IgD-negative memory B cell (primary cell): ENCODE results near the gene WDFY1. TPM values are rescaled to one million over a fixed set of nuclear protein-coding genes. Genes with fewer than 3 reads are reported as not detected.
"Not testable (repeated sequence)": the region's sequence is repeated elsewhere in the genome, so short reads cannot be mapped to it uniquely, and the experiment has no call there.

Source experiments
- H3K27ac Mint-ChIP-seq, 3 donors: one replicate each; pipeline ENCODE4 v1.8.0; 2020 to 2022; ENCODE audit warnings: mild to moderate bottlenecking in 3 of 3, mixed read lengths in 3 of 3, moderate library complexity in 1 of 3
- H3K27me3 Mint-ChIP-seq: one replicate; pipeline ENCODE4 v1.8.0; 2021; ENCODE audit warnings: mixed read lengths
- H3K36me3 Mint-ChIP-seq: one replicate; pipeline ENCODE4 v1.8.0; 2020; ENCODE audit warnings: mild to moderate bottlenecking, mixed read lengths
- H3K4me1 Mint-ChIP-seq, 3 donors: one replicate each; pipeline ENCODE4 v1.8.0; 2020 to 2022; ENCODE audit warnings: mixed read lengths in 3 of 3, mild to moderate bottlenecking in 1 of 3
- H3K4me3 Mint-ChIP-seq, 4 donors: one replicate each; pipeline ENCODE4 v1.8.0; 2020 to 2022; ENCODE audit warnings: mild to moderate bottlenecking in 4 of 4, mixed read lengths in 4 of 4, moderate library complexity in 3 of 4
- H3K9me3 Mint-ChIP-seq, 3 donors: one replicate each; pipeline ENCODE4 v1.8.0; 2020 to 2021; ENCODE audit warnings: mixed read lengths in 3 of 3, mild to moderate bottlenecking in 1 of 3
- polyA plus RNA-seq: library from polyadenylated mRNA; unstranded; fragments of 300-500 nt; fragmentation: Illumina TruSeq; gene quantifications from one replicate; pipeline ENCODE4 v1.2.3, GENCODE V29; 2021

Gene WDFY1
- polyA plus RNA-seq, 1 donor from 2014 or later = 36.1 TPM

- Mint-ChIP-seq H3K36me3 (no peaks in the 10 kb centered on the region), H3K4me1 (peaks cover 50 to 56% (median 52%) of the 10 kb centered on the region in 3 donors), H3K4me3 (peak overlapping the region in 2 of 4 donors; percentile 9 to 34), H3K27me3 (no peaks in the 10 kb centered on the region), H3K27ac (peak overlapping the region in 1 of 3 donors; percentile 24), H3K9me3 (no peaks in the 10 kb centered on the region)
Observed at GRCh38 chr2:223947711-223948205, 2.6 kb upstream of the WDFY1 start.

GRCh38 chr2:223945755-223946154 is 620 bp upstream of the WDFY1 start:
- no peaks in the 10 kb centered on the region for H3K27me3 Mint-ChIP-seq
- peaks cover 0 to 2% (median 0%) of the 10 kb centered on the region in 3 donors for H3K9me3 Mint-ChIP-seq
- H3K36me3 Mint-ChIP-seq = peaks cover 6% of the 10 kb centered on the region
- peaks cover 41 to 50% (median 44%) of the 10 kb centered on the region in 3 donors for H3K4me1 Mint-ChIP-seq
- H3K27ac Mint-ChIP-seq = peak overlapping the region; percentile 53 to 97 (median 90)
- H3K4me3 Mint-ChIP-seq = peak overlapping the region; percentile 92 to 98 (median 94)

DNA sequence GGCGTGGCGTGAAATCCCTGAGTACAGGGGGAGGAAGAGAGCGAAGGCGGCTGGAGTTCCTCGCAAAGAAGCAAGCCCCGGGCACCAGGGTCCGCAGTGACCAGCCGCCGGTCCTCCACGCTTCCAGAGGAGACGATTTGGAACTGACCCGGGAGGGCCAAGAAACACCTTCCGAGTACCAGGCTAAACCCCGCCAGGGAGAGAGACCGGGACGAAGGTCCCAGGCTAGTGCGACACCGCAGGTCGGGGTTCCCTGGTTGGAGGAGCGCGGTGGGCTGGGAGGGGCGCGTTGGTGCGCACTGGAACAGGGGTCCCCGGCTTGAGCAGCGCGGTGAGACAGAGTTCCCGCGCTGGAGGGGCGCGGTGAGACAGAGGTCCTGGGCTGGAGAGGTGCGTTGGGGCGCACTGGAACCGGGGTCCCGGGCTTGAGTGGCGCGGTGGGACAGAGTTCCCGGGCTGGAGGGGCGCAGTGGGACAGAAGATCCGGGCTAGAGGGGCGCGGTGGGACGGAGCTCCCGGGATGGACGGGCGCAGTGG is 901 bp downstream of the WDFY1 start:
- no peaks in the 10 kb centered on the region for H3K27me3 Mint-ChIP-seq
- peaks cover 0 to 4% (median 0%) of the 10 kb centered on the region in 3 donors for H3K9me3 Mint-ChIP-seq
- peak overlapping the region; percentile 81 to 95 (median 90) for H3K27ac Mint-ChIP-seq
- peak overlapping the region; percentile 93 to 98 (median 96) for H3K4me3 Mint-ChIP-seq
- peaks cover 36 to 46% (median 40%) of the 10 kb centered on the region in 3 donors for H3K4me1 Mint-ChIP-seq
- peaks cover 13% of the 10 kb centered on the region for H3K36me3 Mint-ChIP-seq

DNA sequence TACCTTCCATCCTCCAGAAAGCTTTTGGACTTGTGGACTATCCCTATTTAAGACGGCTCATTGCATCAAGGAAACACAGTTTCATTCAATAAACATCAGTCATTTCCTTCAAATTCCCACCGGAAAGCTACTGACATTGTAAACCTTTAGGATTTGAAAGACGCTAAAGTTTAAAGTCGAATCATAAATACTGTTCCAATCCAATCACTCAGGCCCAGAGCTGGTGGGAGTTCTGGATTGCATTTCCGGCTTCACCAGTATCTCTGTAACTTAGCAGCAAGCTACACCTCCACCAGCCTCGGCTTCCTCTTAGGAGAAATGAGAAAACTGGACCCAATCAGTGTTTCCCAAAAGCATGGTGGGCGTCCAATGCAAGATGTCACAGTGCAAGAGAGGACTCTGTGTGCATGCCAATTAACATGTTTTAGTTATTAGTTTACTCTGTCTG is 1.6 kb downstream of the WDFY1 start:
- peak overlapping the region in 2 of 3 donors; percentile 90 to 95 for H3K27ac Mint-ChIP-seq
- H3K4me1 Mint-ChIP-seq = peaks cover 38 to 49% (median 42%) of the 10 kb centered on the region in 3 donors
- H3K9me3 Mint-ChIP-seq = peaks cover 0 to 4% (median 0%) of the 10 kb centered on the region in 3 donors
- H3K4me3 Mint-ChIP-seq = peak overlapping the region; percentile 93 to 98 (median 96)
- H3K27me3 Mint-ChIP-seq = no peaks in the 10 kb centered on the region
- H3K36me3 Mint-ChIP-seq = peaks cover 13% of the 10 kb centered on the region

DNA sequence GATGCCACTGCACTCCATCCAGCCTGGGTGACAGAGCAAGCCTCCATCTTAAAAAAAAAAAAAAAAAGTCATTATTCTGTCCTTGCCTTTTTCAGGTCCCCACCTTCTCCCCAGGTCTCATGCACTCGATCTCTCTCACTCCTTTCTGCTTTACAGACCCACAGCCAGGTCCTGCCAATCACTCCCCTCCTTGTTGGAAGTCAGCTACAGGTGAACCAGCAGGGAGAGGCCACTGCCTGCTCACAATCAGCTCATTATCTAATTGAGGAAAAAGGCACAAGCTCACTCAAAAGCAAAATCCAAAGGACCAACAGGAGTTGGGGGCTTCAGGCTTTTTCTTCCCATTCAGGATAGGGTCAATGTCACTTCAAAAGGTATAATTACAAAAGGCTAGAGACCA is 2.0 kb downstream of the WDFY1 start:
- Mint-ChIP-seq H3K27me3 (no peaks in the 10 kb centered on the region), H3K9me3 (peaks cover 0 to 4% (median 0%) of the 10 kb centered on the region in 3 donors), H3K4me1 (peaks cover 41 to 53% (median 42%) of the 10 kb centered on the region in 3 donors), H3K27ac (peak overlapping the region in 2 of 3 donors; percentile 90 to 95), H3K4me3 (peak overlapping the region; percentile 93 to 98 (median 96)), H3K36me3 (peaks cover 13% of the 10 kb centered on the region)

- peak overlapping the region in 3 of 4 donors; percentile 39 to 92 (median 89) for H3K4me3 Mint-ChIP-seq
- H3K4me1 Mint-ChIP-seq = peaks cover 45 to 59% (median 52%) of the 10 kb centered on the region in 3 donors
- peak overlapping the region; percentile 55 to 64 (median 58) for H3K27ac Mint-ChIP-seq
- H3K27me3 Mint-ChIP-seq = no peaks in the 10 kb centered on the region
- H3K9me3 Mint-ChIP-seq = peaks cover 0 to 4% (median 0%) of the 10 kb centered on the region in 3 donors
- H3K36me3 Mint-ChIP-seq = peaks cover 13% of the 10 kb centered on the region
Observed at GRCh38 chr2:223941579-223942277, 3.4 kb downstream of the WDFY1 start.

- not testable (repeated sequence) for H3K27me3 Mint-ChIP-seq, H3K9me3 Mint-ChIP-seq
- peak overlapping the region in 3 of 4 donors; percentile 32 to 78 (median 56) for H3K4me3 Mint-ChIP-seq
- H3K4me1 Mint-ChIP-seq = peaks cover 52 to 66% (median 60%) of the 10 kb centered on the region in 3 donors
- H3K36me3 Mint-ChIP-seq = peaks cover 13% of the 10 kb centered on the region
- H3K27ac Mint-ChIP-seq = peak overlapping the region; percentile 21 to 78 (median 50)
Observed at GRCh38 chr2:223939438-223939837, 5.7 kb downstream of the WDFY1 start.

DNA sequence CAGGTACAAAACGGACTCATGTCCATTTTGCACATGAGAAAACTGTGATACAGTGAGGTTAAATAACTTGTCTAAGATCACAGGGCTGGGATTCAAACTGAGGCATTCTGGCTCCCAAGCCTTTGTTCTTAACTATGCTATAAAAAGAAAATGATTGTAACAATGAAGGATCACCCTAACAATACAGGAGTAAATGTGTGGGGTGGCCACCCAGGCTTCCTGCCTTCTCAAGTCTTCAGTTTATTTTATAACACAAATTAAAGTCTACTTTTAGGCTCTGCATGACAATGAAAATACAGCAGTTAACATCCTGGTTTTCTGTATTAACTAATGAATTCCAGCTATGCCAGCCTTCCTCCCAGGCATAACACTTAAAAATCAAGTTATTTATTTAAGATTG is 7.6 kb downstream of the WDFY1 start:
- Mint-ChIP-seq H3K27ac (no peak overlapping the region), H3K36me3 (peaks cover 13% of the 10 kb centered on the region), H3K4me1 (peaks cover 52 to 63% (median 56%) of the 10 kb centered on the region in 3 donors), H3K4me3 (peak overlapping the region in 1 of 4 donors; percentile 37), H3K9me3 (peaks cover 0 to 4% (median 0%) of the 10 kb centered on the region in 3 donors), H3K27me3 (no peaks in the 10 kb centered on the region)

DNA sequence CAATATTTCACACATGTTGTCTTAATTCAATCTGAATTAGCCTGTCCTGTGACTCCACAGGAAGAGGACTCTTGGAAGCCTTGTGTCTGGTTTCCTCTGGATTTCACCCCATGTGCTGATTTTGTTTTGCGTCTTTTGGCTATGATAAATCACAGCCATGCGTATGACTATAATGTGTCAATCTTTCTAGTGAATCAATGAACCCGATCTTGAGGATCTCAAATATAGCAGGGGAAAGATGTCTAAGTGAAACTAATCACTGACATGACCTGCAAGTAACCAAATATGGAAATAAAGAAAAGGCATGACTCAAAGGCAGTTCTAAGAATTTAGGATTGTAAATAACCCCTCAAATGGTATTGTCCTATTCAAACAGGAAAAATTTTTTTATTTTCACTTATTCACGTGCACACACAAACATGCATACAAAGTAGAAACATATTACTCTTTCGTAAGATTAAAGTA is 8.2 kb downstream of the WDFY1 start:
- Mint-ChIP-seq H3K9me3 (peaks cover 0 to 4% (median 0%) of the 10 kb centered on the region in 3 donors), H3K36me3 (peaks cover 13% of the 10 kb centered on the region), H3K4me3 (no peak overlapping the region), H3K27ac (peak overlapping the region in 1 of 3 donors; percentile 3), H3K4me1 (peaks cover 53 to 66% (median 57%) of the 10 kb centered on the region in 3 donors), H3K27me3 (no peaks in the 10 kb centered on the region)

- peaks cover 0 to 3% (median 0%) of the 10 kb centered on the region in 3 donors for H3K9me3 Mint-ChIP-seq
- no peaks in the 10 kb centered on the region for H3K27me3 Mint-ChIP-seq
- H3K4me1 Mint-ChIP-seq = peaks cover 51 to 59% (median 53%) of the 10 kb centered on the region in 3 donors
- peaks cover 7% of the 10 kb centered on the region for H3K36me3 Mint-ChIP-seq
- H3K27ac Mint-ChIP-seq = peak overlapping the region in 1 of 3 donors; percentile 53
- peak overlapping the region in 2 of 4 donors; percentile 8 to 53 for H3K4me3 Mint-ChIP-seq
Observed at GRCh38 chr2:223935459-223936125, 9.5 kb downstream of the WDFY1 start.

DNA sequence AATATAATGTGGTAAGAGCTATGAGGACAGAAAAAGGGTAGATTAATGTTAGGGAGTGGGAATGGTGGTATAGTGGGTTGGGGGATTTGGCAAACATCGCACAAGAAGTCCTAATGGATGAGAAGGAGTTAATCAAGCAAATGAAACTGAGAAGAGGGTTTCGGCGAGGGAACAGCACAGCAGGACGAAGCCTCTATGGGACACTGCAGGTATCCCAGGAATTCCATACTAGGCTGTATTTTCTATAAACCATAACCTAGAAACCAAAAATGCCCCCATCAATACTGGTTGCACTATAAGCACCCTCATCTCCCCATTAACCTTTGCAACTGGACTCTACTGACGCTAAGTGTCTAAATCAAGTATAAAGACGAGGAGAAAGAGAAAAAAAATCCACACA is 10.3 kb downstream of the WDFY1 start:
- Mint-ChIP-seq H3K27ac (no peak overlapping the region), H3K36me3 (peaks cover 6% of the 10 kb centered on the region), H3K4me3 (peak overlapping the region in 1 of 4 donors; percentile 58), H3K9me3 (peaks cover 0 to 3% (median 0%) of the 10 kb centered on the region in 3 donors), H3K27me3 (no peaks in the 10 kb centered on the region), H3K4me1 (peaks cover 57 to 63% (median 58%) of the 10 kb centered on the region in 3 donors)

- Mint-ChIP-seq H3K36me3 (peaks cover under 1% of the 10 kb centered on the region), H3K9me3 (peaks cover 0 to 2% (median 0%) of the 10 kb centered on the region in 3 donors), H3K27me3 (no peaks in the 10 kb centered on the region), H3K27ac (peak overlapping the region in 1 of 3 donors; percentile 14), H3K4me3 (no peak overlapping the region), H3K4me1 (peaks cover 44 to 56% (median 52%) of the 10 kb centered on the region in 3 donors)
Observed at GRCh38 chr2:223932816-223933800, 12.0 kb downstream of the WDFY1 start.

DNA sequence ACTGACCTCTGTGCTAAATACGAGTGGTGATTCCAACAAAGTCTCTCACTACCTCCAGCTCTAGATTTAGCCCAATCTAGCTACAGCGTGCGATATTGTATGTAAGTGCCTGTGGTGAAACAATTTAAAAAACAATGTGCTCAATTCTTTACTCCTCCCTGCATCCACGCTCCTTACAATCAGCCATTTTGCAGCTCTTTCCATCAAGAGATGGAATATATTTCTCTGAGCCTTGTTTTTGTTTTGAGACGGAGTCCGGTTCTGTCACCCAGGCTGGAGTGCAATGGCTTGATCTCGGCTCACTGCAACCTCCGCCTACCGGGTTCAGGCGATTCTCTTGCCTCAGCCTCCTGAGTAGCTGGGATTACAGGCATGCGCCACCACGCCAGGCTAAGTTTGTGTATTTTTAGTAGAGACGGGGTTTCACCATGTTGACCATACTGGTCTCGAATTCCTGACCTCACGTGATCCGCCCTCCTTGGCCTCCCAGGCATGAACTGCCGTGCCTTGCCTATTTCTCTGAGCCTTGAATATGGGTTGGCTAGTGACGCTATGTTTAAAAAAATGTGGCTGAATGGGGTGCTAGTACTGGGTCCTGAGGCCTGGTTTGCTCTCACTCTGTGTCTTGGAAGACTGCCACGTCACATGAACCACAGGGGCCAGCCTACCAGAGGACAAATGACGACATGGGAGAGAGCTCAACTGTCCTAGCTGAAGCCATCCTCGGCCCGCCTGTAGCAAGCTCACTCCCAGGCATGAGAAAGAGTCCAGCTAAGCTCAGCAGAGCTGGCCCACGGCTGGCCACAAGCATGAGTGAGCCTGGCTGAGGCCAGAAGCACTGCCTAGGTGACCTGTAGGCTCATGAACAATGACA is 14.8 kb downstream of the WDFY1 start:
- Mint-ChIP-seq H3K4me1 (peaks cover 32 to 39% (median 34%) of the 10 kb centered on the region in 3 donors), H3K4me3 (peak overlapping the region in 1 of 4 donors; percentile 72), H3K9me3 (peaks cover 0 to 11% (median 3%) of the 10 kb centered on the region in 3 donors), H3K36me3 (peaks cover 6% of the 10 kb centered on the region), H3K27me3 (no peaks in the 10 kb centered on the region), H3K27ac (peak overlapping the region in 2 of 3 donors; percentile 9 to 67)
